Activated CD4-positive, alpha-beta T cell treated with anti-CD3 and anti-CD28 coated beads for 48 hours (primary cell): ENCODE measurements around the gene FAM229B.
"Not testable (repeated sequence)": the region's sequence is repeated elsewhere in the genome, so short reads cannot be mapped to it uniquely, and the experiment has no call there.

Experiments used
- DNase-seq: peaks from one replicate; pipeline ENCODE4 v3.0.0-alpha.2; 2020

Gene FAM229B

GRCh38 chr6:112065426-112065986 is 21.9 kb upstream of the FAM229B start:
- DNase-seq = no peak

GRCh38 chr6:112066606-112067005 is 20.8 kb upstream of the FAM229B start:
- DNase-seq = no peak

DNA sequence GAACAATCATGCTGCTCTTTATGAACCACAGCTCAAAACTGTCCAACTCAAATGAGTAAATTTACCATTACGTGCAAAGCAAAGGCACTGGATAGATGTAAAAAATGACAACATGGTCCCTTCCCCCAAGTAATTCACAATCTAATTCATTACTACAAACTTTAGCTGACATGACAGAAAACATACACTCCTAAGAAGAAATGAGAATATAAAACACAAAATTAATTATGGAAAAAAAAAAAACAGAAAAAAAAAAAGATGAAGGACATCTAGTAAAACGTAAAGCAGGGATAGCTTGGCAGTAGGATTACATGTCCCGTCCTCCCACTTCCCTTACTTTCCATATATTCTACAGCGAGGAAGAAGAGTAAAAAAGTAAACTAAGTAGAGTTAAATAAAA is 5.8 kb upstream of the FAM229B start:
- no peak for DNase-seq

- DNase-seq = no peak
Observed at GRCh38 chr6:112085286-112086065, 1.9 kb upstream of the FAM229B start.

DNA sequence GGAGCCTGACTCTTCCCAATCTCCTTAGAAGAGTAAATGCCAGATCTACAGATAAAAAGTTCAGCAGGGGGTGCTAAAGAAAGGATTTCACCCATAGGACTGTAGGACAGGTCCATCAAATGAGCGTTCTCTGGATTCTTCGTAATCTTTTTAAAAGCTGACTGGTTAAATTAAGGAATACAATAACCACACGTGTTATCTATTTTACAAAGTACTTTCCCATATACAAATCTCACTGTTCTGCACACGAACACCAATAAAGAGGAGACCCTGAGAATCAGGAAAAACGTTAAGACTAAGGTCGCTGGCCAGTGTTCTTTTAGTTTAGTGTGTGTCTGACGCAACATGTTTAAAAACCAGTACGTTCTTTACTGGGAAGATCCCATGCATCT is 651 bp upstream of the FAM229B start:
- no peak for DNase-seq

DNA sequence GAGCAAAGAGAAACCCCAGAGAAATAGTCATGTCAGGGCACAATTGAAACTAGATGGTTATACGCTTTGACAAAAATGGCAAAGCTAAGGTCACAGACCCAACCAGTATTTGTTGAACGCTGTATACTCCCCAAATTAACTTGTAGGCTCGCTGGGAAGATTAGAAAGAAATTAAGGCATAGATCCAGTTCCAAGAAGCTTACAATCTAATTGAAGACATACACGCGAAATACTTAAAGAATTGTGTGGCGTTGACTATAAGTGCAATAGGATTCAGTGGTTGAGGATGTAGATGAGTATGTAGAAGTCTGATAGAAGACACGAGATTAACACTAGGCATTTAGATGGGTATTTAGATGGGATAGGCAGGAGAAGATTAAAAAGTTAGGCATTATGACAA is 525 bp downstream of the FAM229B start:
- no peak for DNase-seq

DNA sequence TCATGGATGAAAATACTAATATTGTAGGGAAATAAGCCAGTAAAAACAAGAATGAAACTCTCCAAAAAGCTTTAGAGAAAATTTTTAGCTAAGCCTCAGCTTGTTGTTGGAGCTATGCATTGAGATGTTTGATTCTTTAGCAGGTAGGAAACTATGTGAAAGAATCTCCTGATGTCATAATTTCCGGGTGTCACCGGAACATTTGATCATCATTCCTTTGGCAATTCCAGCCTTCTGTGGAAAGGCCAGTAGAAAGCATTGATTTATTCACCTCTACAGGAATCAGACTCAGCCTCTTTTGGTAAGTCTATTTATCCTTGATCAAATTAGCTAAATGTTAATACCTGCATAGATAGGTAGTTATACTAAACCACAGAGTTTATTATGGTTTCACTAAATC is 9.5 kb downstream of the FAM229B start:
- no peak for DNase-seq

- no peak for DNase-seq
Observed at GRCh38 chr6:112100561-112100960, 13.2 kb downstream of the FAM229B start.

DNA sequence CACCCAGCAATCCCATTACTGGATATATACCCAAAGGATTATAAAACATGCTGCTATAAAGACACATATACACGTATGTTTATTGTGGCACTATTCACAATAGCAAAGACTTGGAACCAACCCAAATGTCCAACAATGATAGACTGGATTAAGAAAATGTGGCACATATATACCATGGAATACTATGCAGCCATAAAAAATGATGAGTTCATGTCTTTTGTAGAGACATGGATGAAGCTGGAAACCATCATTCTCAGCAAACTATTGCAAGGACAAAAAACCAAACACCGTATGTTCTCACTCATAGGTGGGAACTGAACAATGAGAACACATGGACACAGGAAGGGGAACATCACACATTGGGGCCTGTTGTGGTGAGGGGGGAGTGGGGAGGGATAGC is 18.6 kb downstream of the FAM229B start:
- DNase-seq = not testable (repeated sequence)

DNA sequence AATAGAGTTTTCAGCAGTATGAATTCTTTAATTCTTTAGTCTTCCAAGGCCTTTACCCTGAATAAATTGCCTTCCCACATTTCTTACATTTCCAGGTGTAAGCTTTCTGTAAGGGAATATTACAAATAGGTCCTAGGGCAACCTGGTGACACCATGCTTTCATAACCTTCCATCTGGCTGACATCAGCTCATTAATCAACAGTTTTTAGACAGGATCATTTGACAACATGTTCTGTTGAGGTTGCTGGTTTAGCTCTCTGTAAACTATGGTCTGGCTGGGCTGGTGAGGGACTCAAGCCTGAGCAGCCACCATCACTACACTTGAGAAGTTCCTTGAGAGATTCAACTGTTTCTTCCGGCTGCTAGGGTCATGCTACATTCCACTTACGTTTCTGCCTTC is 19.2 kb downstream of the FAM229B start:
- DNase-seq = no peak

GRCh38 chr6:112109262-112109661 is 21.9 kb downstream of the FAM229B start:
- DNase-seq = no peak

DNA sequence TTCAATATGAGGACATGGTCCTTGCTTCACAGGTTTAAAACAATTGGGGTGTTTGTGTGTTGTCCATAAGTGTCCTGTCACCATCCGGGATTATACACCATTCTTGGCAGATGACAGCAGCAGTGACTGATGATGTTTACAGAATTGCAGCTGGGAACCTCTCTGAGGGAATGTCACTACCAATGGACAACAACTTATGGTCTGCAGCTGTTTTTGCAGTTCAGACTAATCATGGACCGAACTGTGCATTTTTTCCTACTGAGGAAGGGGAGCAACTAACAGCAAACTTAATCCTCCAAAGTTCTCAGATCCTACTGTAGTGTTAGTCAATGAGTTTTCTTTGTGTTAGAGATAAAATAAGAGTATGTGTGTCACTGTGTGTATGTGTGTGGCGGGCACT is 26.0 kb downstream of the FAM229B start:
- no peak for DNase-seq

GRCh38 chr6:112113918-112114317 is 26.5 kb downstream of the FAM229B start:
- DNase-seq = no peak

GRCh38 chr6:112114577-112115223 is 27.3 kb downstream of the FAM229B start:
- DNase-seq = no peak

GRCh38 chr6:112116221-112116620 is 28.8 kb downstream of the FAM229B start:
- DNase-seq = no peak

DNA sequence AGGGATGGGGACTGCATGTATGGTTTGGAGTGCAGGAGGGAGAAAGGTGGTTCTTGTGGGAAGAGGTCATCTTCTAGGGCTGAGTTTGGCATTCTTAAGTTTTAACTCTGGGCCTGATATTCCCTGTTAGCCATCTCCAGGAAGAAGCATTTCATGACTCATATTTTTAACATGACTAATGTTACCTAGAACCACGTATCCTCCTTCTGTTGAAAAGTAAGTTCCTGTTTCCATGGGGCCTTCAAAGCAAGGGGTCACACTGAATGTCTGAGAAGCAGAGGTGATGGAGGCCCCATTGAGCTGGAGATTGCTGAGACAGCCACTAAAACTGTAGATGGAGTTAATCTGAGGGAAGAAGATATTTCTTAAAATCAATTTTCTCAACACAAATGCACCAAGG is 30.2 kb downstream of the FAM229B start:
- DNase-seq = no peak

DNA sequence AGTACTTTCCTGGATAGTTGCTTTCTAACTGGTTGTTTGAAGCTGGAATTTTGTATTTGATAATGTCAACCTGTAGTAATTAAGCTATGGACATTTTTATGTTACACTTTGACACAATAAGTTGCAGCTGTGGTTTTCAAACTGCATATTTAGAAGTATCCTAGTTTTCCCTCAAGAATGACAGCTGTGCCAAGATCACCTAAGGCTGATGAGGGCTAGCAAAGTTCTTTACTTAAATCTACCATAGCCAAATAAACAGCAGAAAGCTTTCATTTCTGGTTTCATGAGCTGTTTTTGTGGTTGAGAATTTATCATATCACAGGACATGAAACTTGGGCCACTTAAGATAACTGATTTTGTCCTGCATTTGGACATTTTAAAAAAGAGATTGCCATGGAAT is 30.6 kb downstream of the FAM229B start:
- no peak for DNase-seq

- no peak for DNase-seq
Observed at GRCh38 chr6:112122756-112123155, 35.4 kb downstream of the FAM229B start.

DNA sequence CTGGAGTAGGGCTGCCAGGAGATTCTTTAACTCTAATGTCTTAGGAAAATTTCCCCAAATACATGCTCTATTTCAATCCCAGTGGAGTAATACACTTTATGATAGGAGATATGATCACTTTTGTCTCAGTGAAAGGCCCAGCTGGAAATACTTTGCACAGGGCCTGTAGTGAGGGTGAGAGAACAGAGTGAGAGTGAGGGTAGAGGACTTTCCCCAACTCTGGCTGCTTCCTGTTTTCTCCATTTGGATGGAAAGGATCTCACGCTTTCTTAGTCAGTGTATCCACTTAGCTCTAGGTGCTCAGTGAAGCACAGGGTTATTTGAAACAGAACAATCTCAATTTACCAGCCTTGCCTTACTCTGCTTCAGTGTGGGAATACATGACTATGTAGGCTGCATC is 36.6 kb downstream of the FAM229B start:
- DNase-seq = no peak

- no peak for DNase-seq
Observed at GRCh38 chr6:112128208-112128607, 40.8 kb downstream of the FAM229B start.

GRCh38 chr6:112130878-112131277 is 43.5 kb downstream of the FAM229B start:
- no peak for DNase-seq

DNA sequence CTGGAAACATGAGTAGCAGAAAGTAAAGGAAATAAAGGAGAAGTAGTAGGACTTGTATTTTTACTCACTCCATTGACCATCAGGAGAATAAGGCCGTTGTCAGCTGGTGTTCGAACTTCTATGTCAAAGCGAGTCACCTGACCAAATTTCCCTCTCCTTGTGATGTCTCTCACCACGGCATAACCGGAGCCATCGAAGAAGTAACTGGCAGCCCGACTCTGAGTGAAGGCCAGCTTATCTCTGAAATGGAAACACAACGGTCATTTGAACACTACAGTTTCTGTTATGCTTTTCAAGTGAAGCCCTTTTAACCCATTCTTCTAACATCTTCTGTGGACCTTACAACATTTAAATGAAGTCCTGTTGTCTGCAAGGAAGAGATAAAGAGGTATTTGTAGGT is 51.7 kb downstream of the FAM229B start:
- DNase-seq = no peak

GRCh38 chr6:112141707-112142106 is 54.3 kb downstream of the FAM229B start:
- no peak for DNase-seq

GRCh38 chr6:112144145-112144926 is 56.9 kb downstream of the FAM229B start:
- DNase-seq = no peak
